Measurements from ENCODE around the gene DNASE1L1. TPM values are rescaled to one million over a fixed set of nuclear protein-coding genes. Genes with fewer than 3 reads are reported as not detected.
A peak's percentile ranks its signal among the peaks of the same experiment; 100 is the strongest.
"Not testable (repeated sequence)": the region's sequence is repeated elsewhere in the genome, so short reads cannot be mapped to it uniquely, and the experiment has no call there.

The DNASE1L1 gene
- total and polyA plus RNA-seq, 2 donors (not counting 1 experiment from before 2014, with no cell fraction given): 24.6 to 49.2 TPM

- CTCF ChIA-PET; intact Hi-C loops (cut with micrococcal nuclease); DNase-seq; H3K9me3 ChIP-seq (ENCODE audit: control extremely low read depth in 1 of 3, control insufficient read depth in 2 of 3, insufficient read depth in 1 of 3, low read length in 2 of 3); H4K20me1 ChIP-seq (ENCODE audit: control insufficient read depth, insufficient read depth, low read length, poor library complexity, severe bottlenecking); H3K4me1 Mint-ChIP-seq; H3K27me3 ChIP-seq (replicated peaks in 1 of 4; ENCODE audit: control extremely low read depth in 1 of 4, control insufficient read depth in 3 of 4, insufficient read depth in 4 of 4, low read length in 3 of 4); H3K9ac ChIP-seq (ENCODE audit: low read length); H3K27ac Mint-ChIP-seq; H3K4me3 ChIP-seq (ENCODE audit: control extremely low read depth in 1 of 5, extremely low read depth in 1 of 5, insufficient read depth in 1 of 5, low read depth in 2 of 5, low read length in 4 of 5); H3K79me2 ChIP-seq (ENCODE audit: control insufficient read depth, insufficient read depth, low read length); H3K27ac ChIP-seq (ENCODE audit: low read length in 2 of 2); POLR2A ChIA-PET; H3K9me3 Mint-ChIP-seq (ENCODE audit: insufficient read depth); H3K4me2 ChIP-seq (replicated peaks; ENCODE audit: low read depth, low read length, poor library complexity, severe bottlenecking); H3K4me1 ChIP-seq (ENCODE audit: control insufficient read depth in 2 of 2, insufficient read depth in 2 of 2, low read length in 2 of 2); H3K27me3 Mint-ChIP-seq; H3K36me3 ChIP-seq (replicated peaks in 1 of 2; ENCODE audit: control extremely low read depth in 1 of 2, control insufficient read depth in 1 of 2, extremely low read depth in 1 of 2, insufficient read depth in 2 of 2, low read length in 1 of 2); H3K4me3 Mint-ChIP-seq; H2AFZ ChIP-seq (ENCODE audit: insufficient read depth, low read depth, low read length, poor library complexity, severe bottlenecking): not testable (repeated sequence)
- WGBS (ENCODE audit: insufficient coverage): no CpG with 5 or more reads among the region's 16 CpGs
- ATAC-seq (ENCODE audit: low read depth): peak; percentile 6
Observed at GRCh38 chrX:154388649-154389048, 20.4 kb downstream of the DNASE1L1 start.

- H4K20me1 ChIP-seq (ENCODE audit: control insufficient read depth, insufficient read depth, low read length, poor library complexity, severe bottlenecking); H3K9me3 Mint-ChIP-seq (ENCODE audit: insufficient read depth); H3K27me3 ChIP-seq (replicated peaks in 1 of 4; ENCODE audit: control extremely low read depth in 1 of 4, control insufficient read depth in 3 of 4, insufficient read depth in 4 of 4, low read length in 3 of 4); H3K79me2 ChIP-seq (ENCODE audit: control insufficient read depth, insufficient read depth, low read length); H3K27me3 Mint-ChIP-seq; H3K9me3 ChIP-seq (ENCODE audit: control extremely low read depth in 1 of 3, control insufficient read depth in 2 of 3, insufficient read depth in 1 of 3, low read length in 2 of 3); CTCF ChIA-PET; DNase-seq; H3K4me2 ChIP-seq (replicated peaks; ENCODE audit: low read depth, low read length, poor library complexity, severe bottlenecking); H3K27ac Mint-ChIP-seq; H3K9ac ChIP-seq (ENCODE audit: low read length); intact Hi-C loops (cut with micrococcal nuclease); H3K4me3 ChIP-seq (ENCODE audit: control extremely low read depth in 1 of 5, extremely low read depth in 1 of 5, insufficient read depth in 1 of 5, low read depth in 2 of 5, low read length in 4 of 5); H3K4me3 Mint-ChIP-seq; H3K4me1 Mint-ChIP-seq; H3K4me1 ChIP-seq (ENCODE audit: control insufficient read depth in 2 of 2, insufficient read depth in 2 of 2, low read length in 2 of 2); H3K36me3 ChIP-seq (replicated peaks in 1 of 2; ENCODE audit: control extremely low read depth in 1 of 2, control insufficient read depth in 1 of 2, extremely low read depth in 1 of 2, insufficient read depth in 2 of 2, low read length in 1 of 2); POLR2A ChIA-PET; H3K27ac ChIP-seq (ENCODE audit: low read length in 2 of 2); H2AFZ ChIP-seq (ENCODE audit: insufficient read depth, low read depth, low read length, poor library complexity, severe bottlenecking): not testable (repeated sequence)
- peak; percentile 21 for ATAC-seq (ENCODE audit: low read depth)
- WGBS (ENCODE audit: insufficient coverage): no CpG with 5 or more reads among the region's 20 CpGs
Observed at GRCh38 chrX:154388094-154388493, 21.0 kb downstream of the DNASE1L1 start.

All from B cell (primary cell).